HepG2 (cell line): ENCODE results near the gene RPS10. TPM values are rescaled to one million over a fixed set of nuclear protein-coding genes. Genes with fewer than 3 reads are reported as not detected.

Experiments used
- ARHGAP35 ChIP-seq: sonication (generic); formaldehyde crosslinking; IDR thresholded peaks from 2 replicates; pipeline ENCODE4 v1.9.0; 2022; ENCODE audit warnings: mild to moderate bottlenecking, inconsistent platforms, moderate library complexity, missing genetic modification reagents, borderline replicate concordance
- ATF1 ChIP-seq: IDR thresholded peaks from 2 replicates; pipeline ENCODE4 v1.6.1; 2016; ENCODE audit warnings: mild to moderate bottlenecking, control low read depth
- HDAC1 ChIP-seq: sonication (generic); formaldehyde crosslinking; IDR thresholded peaks from 2 replicates; pipeline ENCODE4 v1.5.1; 2020; ENCODE audit warnings: mild to moderate bottlenecking, missing genetic modification reagents
- KDM1A ChIP-seq: IDR thresholded peaks from 2 replicates; pipeline ENCODE4 v1.6.1; 2016; ENCODE audit warnings: missing compliant biosample characterization
- KIAA2018 ChIP-seq: sonication (generic); formaldehyde crosslinking; IDR thresholded peaks from 2 replicates; pipeline ENCODE4 v1.5.0; 2020; ENCODE audit warnings: mild to moderate bottlenecking, missing genetic modification reagents, borderline replicate concordance
- MEIS1 ChIP-seq: sonication (generic); formaldehyde crosslinking; IDR thresholded peaks from 2 replicates; pipeline ENCODE4 v1.9.0; 2021; ENCODE audit warnings: mild to moderate bottlenecking, missing genetic modification reagents, moderate library complexity, borderline replicate concordance
- NFRKB ChIP-seq: fragments of 450-650 bp; IDR thresholded peaks from 2 replicates; pipeline ENCODE4 v1.6.1; 2017
- ONECUT2 ChIP-seq: sonication (generic); formaldehyde crosslinking; IDR thresholded peaks from 2 replicates; pipeline ENCODE4 v1.4.0; 2020; ENCODE audit warnings: missing genetic modification reagents
- REL ChIP-seq: sonication (generic); formaldehyde crosslinking; conservative IDR thresholded peaks from 2 replicates; pipeline ENCODE4 v1.8.0; 2022; ENCODE audit warnings: mild to moderate bottlenecking, missing genetic modification reagents, moderate library complexity
- SKI ChIP-seq: fragments of 450-650 bp; IDR thresholded peaks from one replicate; pipeline ENCODE4 v1.6.1; 2018; ENCODE audit warnings: mild to moderate bottlenecking; ENCODE audit not compliant: partially characterized antibody
- XRCC5 ChIP-seq: fragments of 200-400 bp; formaldehyde crosslinking; optimal IDR thresholded peaks from 2 replicates; pipeline ENCODE3; 2017; ENCODE audit warnings: mild to moderate bottlenecking, low read length
- YEATS4 ChIP-seq: sonication (generic); formaldehyde crosslinking; IDR thresholded peaks from 2 replicates; pipeline ENCODE4 v1.4.0; 2020; ENCODE audit warnings: missing genetic modification reagents, borderline replicate concordance
- YY1 ChIP-seq: IDR thresholded peaks from 2 replicates; pipeline ENCODE4 v1.6.1; 2011; ENCODE audit warnings: low read length, low read depth, moderate library complexity, mild to moderate bottlenecking; ENCODE audit not compliant: insufficient read depth, insufficient replicate concordance
- ZFP1 ChIP-seq: IDR thresholded peaks from 2 replicates; pipeline ENCODE4 v1.6.1; 2016
- ZNF24 ChIP-seq: fragments of 450-650 bp; IDR thresholded peaks from 2 replicates; pipeline ENCODE4 v1.6.1; 2017; ENCODE audit warnings: antibody characterized with exemption, mild to moderate bottlenecking
- ZNF569 ChIP-seq: sonication (generic); formaldehyde crosslinking; IDR thresholded peaks from 2 replicates; pipeline ENCODE4 v1.5.0; 2020; ENCODE audit warnings: mild to moderate bottlenecking, missing genetic modification reagents, moderate library complexity, borderline replicate concordance
- polyA plus RNA-seq, 8 experiments: library from polyadenylated mRNA; depleted of rRNA in 3 of 8; stranded (reverse) in 7 of 8; unstranded in 1 of 8; fragments of >200 nt; fragmentation: Illumina TruSeq in 4 of 8; extraction: Trizol in 4 of 8; gene quantifications; 2 replicates each; pipeline versions ENCODE4 v1.2.1 to v1.2.3, GENCODE V29; 2011 to 2016; ENCODE audit warnings: low read depth in 4 of 8, missing spikeins in 1 of 8, mixed read lengths in 1 of 8; ENCODE audit not compliant: insufficient read depth in 1 of 8
- total RNA-seq, 5 experiments: library from RNA; depleted of rRNA; stranded (reverse); fragments of >200 nt; fragmentation: Illumina TruSeq; extraction: Trizol; gene quantifications; 2 replicates each; pipeline ENCODE4 v1.2.3, GENCODE V29; 2016; ENCODE audit warnings: low read depth in 1 of 5
- TF ChIP-seq, protein P1 (sequence below): sonication (generic); formaldehyde crosslinking; IDR thresholded peaks from 2 replicates; pipeline ENCODE4 v1.9.0; 2022; ENCODE audit warnings: missing genetic modification reagents, mild to moderate bottlenecking, borderline replicate concordance

Gene RPS10
- total and polyA plus RNA-seq, 2 of the 13 experiments (the other 11 are each of a cell fraction or from before 2014, with no cell fraction given), result 2,909 to 4,648 TPM

GRCh38 chr6:34391786-34392496 is 33.9 kb downstream of the RPS10 start (continued):
- TF ChIP-seq, protein P1, sequence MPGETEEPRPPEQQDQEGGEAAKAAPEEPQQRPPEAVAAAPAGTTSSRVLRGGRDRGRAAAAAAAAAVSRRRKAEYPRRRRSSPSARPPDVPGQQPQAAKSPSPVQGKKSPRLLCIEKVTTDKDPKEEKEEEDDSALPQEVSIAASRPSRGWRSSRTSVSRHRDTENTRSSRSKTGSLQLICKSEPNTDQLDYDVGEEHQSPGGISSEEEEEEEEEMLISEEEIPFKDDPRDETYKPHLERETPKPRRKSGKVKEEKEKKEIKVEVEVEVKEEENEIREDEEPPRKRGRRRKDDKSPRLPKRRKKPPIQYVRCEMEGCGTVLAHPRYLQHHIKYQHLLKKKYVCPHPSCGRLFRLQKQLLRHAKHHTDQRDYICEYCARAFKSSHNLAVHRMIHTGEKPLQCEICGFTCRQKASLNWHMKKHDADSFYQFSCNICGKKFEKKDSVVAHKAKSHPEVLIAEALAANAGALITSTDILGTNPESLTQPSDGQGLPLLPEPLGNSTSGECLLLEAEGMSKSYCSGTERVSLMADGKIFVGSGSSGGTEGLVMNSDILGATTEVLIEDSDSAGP, result no peak; the same call in 1 of the 2 replicates
- TF ChIP-seq ONECUT2, result no peak
- TF ChIP-seq KDM1A, result no peak
- TF ChIP-seq ZFP1 (CRISPR knock-in tag), result no peak
- no peak; the same call in 1 of the 2 replicates for TF ChIP-seq ZNF24
- TF ChIP-seq HDAC1, result peak; percentile 87
- TF ChIP-seq SKI, result no peak
- TF ChIP-seq ARHGAP35 (CRISPR knock-in tag), result no peak
- TF ChIP-seq YY1, result peak; percentile 21
- no peak for TF ChIP-seq ATF1
- TF ChIP-seq XRCC5, result no peak
- peak; percentile 91 for TF ChIP-seq REL
- TF ChIP-seq NFRKB, result no peak
- TF ChIP-seq ZNF569, result no peak
- TF ChIP-seq MEIS1 (CRISPR knock-in tag), result 0 out of 2 replicates have a peak, but pooled peaks have one; percentile 7
- TF ChIP-seq KIAA2018, result no peak
- TF ChIP-seq YEATS4 (CRISPR knock-in tag), result 0 out of 2 replicates have a peak, but pooled peaks have one; percentile 8
